Stimulated activated CD4-positive, alpha-beta T cell treated with anti-CD3 and anti-CD28 coated beads, Interleukin-4, amount 100 ng/mL, for 48 hours (primary cell): ENCODE results near the gene PRLHR.
"Not testable (repeated sequence)": the region's sequence is repeated elsewhere in the genome, so short reads cannot be mapped to it uniquely, and the experiment has no call there.

Source experiments
- DNase-seq, 2 donors: peaks; one replicate each; pipeline ENCODE4 v3.0.0-alpha.2; 2020; ENCODE audit warnings: low read depth in 2 of 2

The PRLHR gene

DNA sequence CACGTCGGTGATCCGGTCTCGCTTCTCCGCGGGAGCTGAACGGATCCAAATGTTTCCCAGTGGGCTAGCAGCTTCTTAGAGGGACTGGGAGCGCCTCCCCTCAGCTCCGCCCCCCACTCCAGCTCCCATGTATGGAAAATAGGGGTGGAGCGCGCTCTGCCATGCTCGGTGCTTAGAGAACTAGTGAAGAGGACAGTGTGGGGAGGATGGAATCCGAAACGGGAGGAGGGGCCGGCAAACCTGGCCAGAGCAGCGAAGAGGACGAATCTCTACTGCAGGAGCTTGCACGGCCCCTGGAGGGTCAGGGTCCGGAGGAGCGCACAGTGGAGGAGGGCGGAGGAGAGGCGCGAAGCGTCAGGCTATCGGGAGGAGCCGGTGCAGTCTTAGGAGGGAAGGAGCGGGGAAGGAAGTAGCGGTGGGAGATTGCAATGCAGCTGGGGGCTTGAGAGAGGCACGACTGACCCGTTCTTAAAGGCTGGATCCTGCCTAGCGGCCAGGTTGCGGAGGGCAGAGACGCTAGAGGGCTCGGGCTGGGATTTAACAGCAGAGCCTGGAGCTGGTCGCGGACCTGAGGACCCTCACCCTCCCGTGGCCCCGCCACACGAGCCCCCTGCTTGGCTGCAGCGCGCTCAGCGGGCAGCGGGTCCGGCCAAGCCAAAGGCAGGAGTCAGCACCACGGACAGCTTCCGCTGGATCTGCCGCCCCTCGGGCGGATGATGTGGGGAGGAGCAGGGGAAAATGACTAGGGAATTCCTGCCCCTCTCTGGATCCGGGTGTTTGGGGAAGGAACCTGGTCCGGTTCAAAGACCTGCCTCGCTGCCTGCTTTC lies at the start of gene PRLHR:
PRLHR (minus strand) TSS at position 51 of the 828 bp plus-strand sequence. CDS start 404 bp downstream, outside the sequence.
- no peak for DNase-seq

DNA sequence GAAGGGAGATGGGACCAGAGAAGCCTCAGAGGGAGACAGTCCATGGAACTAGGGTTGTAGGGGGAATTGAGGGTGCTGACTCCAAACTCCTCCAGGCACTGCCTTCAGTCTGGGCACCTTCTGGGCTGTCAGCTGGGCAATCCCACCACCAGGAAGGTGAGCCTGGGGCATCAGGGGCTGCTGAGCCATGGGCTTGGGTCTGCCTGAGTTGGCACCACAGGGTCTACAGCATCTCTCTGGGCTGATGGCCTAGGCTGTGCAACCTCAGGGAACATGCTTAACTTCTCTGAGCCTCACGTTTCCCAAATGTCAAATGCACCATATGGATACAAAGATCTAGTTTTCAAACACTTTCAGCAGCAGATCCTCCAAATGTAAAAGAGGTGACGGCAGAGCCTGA lies 46.8 kb upstream of the PRLHR start:
- DNase-seq: no peak

DNA sequence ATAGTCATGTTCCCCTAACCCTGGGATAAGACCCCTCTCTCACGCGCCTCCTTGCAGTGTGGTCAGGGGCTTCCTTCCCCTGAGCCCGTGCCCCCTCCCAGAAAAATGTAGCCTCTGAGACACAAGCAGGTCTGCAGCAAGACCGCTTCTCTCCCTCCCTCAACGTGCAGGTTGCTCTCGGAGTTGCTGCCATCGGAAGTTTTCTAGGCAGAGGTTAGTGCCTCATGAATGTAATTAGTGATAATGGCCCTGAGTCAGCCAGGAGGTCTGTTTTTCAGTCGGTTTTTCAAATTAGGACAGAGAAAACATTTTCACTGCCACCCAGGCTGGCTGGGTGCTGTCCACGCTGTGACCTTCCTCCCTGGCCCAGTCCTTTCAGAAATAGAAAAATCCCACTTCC lies 43.2 kb upstream of the PRLHR start:
- no peak for DNase-seq

GRCh38 chr10:118635674-118636402 lies 40.4 kb upstream of the PRLHR start:
- DNase-seq: no peak

DNA sequence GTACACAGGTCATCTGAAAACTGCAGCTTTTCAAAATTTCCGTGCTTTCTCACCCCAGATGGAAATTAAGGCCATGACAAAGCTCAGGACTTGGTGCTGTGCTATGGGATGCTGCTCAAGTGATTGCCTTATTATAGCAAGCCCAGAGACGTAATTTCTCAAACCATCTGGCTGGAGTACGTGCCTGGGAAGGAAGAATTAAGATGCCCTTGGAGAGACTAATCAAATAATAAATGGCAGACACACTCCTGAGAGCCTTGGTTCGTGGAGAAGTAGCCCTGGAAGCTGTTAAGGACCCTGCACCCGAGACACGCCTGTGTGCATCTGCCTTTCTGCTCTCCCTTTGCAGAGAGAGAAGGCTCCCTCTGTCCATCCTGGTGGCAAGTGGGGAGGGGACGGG lies 38.3 kb upstream of the PRLHR start:
- DNase-seq: no peak

- DNase-seq: no peak
These were observed 33.8 kb upstream of the PRLHR start for GRCh38 chr10:118629211-118629610.

- no peak for DNase-seq
These were observed 32.9 kb upstream of the PRLHR start for GRCh38 chr10:118628397-118628796.

DNA sequence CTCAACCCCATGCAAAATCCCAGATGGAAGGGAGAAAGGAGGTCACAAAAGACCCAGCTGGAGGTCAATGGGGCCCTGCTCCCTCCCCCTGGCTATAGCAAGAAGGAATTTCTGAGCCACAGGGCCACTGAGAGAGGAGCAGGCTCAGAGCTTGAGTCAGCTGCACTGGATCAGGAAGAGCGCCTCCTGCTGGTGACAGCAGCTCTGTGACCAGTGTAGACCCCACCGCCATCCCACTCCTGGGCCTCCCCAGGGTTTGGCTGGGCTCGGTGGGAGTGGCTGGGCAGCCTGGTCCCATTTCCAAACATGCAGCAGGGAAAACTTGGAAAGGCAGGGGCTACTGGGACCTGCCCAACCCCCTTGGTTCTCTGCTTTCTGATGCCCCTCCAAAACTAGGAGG lies 31.5 kb upstream of the PRLHR start:
- no peak for DNase-seq

GRCh38 chr10:118625504-118625903 lies 30.1 kb upstream of the PRLHR start:
- no peak for DNase-seq

DNA sequence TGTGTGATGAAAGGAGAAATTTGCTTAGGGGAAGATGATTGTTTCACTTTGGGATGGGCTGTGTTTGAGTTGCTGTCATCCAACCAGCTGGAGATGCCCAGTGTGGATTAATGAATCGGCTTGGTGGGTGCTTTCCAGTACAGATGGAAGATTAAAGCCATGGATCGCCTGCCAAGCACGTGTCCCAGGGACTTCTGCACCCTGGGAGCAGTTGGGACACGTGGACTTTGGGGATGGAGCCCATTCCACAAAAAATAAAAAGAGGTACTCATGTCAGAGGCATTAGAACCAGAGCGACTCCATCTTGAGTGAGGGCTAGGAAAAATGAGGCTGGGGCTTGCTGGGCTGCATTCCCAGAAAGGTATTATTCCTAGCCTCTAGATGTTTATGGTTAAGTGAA lies 29.3 kb upstream of the PRLHR start:
- DNase-seq: no peak

DNA sequence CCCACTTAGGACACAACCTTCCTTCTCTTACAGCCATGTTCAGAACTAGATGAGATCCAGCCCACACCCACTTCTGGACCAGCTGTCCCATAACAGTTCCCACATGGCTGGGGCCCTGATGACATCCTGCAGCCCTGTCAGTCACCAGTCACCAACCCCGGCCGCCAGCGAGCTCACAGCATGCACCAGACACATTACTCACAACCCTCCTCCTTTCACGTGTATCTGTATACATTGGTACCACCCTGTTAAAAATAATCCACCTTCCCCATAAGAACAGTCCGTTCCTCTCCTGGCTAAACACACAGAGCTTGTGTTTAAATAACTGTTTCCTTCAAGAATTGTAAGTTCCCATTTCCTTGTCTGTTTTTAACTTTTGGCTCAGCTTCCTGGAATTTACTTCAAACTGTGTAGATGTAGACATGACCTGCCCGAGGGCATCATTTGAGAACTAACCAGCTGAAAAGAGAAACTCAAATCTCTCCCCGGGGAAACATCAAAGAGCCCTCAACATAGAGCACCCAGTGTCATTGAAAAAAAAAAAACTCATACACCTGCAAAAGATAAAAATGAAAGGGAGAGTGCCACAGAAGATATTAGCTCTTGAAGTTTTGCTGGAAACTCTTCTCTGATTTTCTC lies 26.0 kb upstream of the PRLHR start:
- DNase-seq: peak; percentile 5 to 19

DNA sequence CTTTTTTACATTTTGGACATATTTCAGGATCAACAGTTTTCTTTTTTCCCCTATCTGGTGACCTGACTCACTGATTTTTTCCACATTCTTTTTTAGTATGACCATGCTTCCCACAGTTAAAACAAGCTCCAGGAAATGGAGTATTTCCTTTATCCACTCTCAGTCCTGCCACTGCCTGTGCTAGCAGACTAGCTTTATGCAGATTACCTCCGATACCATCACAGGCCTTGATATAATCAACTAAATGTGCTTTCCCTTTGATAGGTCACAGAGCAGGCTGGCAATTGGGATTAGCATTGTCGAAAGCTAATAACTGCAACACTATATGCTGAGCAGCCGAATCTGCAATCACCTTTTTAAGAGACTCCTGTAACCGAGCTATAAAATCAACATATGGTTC lies 18.4 kb upstream of the PRLHR start:
- DNase-seq: not testable (repeated sequence)

DNA sequence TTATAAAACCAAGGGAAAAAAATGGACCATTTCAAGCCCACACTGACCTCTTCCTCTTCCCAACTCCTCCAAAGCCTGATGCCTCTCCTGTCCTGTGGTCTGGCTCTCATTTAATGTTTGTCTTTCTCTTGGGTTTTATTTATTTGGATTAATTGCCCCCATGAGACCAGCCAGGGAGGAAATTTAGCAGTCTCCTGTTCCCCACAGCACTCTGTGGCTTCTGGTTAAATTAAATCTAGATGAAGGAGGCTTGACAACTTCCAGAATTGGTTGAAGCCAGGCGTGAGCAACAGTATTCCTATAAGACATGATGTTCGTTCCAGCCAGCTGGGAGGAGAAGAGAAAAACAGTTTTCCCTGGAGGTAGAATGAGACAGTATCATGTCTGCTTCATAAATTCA lies 15.1 kb upstream of the PRLHR start:
- DNase-seq: no peak

GRCh38 chr10:118607768-118608354 lies 12.4 kb upstream of the PRLHR start:
- no peak for DNase-seq

DNA sequence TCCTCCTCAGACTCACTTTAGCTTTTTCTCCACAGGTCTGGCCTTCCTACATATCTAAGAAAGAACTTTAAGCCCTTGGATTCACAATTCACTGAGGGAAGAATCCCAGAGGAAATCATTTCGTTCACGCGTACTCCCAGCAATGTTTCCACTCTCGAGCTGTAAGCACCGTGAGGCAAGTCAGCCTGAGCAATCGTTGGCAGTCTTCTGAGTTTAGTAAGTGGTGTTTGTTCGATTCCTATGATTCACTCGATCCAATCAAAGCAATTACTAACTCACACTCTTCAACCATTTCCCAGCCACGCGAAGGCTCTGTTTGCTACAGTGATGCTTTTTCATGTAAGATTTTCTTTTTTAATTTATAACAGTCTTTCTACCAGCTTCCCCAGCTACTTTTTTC lies 10.2 kb upstream of the PRLHR start:
- no peak for DNase-seq

DNA sequence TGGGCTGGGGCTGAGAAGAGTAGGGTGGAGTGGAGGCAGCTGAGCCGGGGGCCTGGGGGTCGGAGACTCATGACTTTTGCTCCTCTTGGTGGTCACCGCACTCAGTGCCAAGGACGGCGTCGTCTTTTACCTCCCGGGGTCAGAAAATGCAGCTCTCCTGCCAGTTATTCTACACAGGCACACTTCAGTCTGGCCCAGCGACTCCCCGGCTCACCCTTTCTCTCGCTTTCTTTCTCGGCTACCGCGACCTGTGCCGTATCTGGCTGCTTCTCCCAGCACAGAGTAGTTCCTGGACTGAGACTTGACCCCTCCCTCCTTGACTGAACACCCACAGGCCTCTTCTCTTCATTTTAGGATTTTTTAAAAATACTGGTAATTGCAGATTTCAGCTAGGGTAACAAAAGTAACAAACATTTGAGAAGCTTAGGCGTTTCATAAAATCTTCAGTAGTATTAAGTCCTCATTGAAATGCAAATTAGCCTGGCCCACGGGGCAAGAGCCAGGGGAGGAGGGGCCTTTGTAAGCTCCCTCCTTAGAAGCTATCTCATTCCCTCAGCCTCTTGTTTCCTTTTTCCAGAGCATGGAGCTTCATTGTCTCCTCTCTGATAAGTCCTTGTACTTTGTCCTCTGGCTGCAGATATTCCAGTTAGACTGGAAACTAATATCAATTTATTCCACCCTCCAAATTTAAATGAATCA lies 1.1 kb upstream of the PRLHR start:
- no peak for DNase-seq

DNA sequence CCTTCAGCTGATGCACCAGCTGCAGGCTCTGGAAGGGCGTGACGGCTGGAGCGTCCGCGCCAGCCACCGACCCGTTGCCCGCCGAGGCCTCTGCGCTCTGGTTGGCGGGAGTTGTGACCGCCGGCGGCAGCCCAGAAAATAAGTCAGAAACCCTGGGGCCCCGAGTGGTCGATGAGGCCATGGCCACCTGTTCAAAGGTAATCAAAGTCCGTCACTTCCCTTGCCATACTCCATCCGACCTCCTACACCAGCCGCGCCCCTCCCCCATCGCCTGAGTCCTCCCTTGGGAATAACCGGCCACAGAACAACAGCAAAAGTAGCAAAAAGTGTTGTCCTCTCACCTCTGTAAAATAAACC lies 406 bp downstream of the PRLHR start:
- DNase-seq: no peak

DNA sequence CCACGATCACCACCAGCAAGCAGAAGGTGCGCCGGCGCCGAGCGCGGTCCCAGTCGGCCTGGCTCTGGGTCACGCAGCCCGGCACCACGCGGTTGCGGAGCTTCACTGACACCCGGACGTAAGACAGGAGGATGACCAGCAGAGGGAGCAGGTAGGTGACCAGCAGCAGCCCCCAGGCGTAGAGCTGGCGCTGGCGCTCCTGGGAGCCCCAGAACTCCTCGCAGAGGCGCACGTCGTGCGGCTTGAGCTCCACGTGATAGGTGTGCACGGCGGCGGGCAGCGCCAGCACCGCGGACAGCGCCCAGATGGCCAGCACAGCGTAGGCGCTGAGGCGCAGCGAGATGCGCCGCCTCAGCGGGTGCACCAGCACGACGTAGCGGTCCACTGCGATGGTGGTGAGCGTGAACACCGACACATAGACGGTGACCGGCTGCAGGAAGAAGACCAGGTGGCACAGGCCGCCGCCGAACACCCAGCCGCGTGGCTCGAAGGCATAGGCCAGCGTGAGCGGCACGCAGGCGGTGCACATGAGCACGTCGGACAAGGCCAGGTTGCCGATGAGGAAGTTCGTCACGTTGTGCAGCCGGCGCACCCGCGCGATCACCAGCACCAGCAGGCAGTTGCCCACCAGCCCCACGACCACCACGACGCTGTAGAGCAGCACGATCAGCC lies 920 bp downstream of the PRLHR start:
- DNase-seq: peak; percentile 3 to 24

DNA sequence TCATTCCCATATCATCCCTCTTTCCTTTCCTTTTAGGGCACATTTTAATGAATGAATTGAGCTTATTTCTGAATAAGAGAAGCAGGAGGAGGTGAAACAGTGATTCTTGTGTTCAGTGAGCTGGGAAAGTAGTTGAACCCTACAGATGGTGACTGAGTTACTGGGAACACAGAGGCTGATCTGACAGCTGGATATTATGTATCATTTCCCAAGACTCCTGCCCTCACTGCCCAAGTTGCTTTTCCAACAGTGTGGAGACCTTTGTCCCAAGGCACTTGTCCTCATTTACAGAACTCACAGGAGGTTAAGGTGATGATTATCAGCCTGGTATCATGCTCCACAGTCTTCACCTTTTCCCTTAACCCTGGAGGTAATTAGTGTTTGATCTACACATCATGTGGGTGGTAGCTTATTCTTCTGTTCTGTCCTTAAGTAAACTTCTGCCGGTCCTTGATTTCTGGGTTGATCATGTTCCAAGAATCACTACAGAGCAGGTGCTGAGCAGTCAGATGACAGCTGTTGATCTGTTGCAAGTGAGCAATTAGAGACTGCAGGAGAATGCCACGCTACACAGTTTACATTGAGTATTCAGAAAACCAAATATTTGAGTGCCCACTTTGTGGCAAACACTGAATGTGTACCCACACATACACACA lies 2.6 kb downstream of the PRLHR start:
- DNase-seq: no peak

DNA sequence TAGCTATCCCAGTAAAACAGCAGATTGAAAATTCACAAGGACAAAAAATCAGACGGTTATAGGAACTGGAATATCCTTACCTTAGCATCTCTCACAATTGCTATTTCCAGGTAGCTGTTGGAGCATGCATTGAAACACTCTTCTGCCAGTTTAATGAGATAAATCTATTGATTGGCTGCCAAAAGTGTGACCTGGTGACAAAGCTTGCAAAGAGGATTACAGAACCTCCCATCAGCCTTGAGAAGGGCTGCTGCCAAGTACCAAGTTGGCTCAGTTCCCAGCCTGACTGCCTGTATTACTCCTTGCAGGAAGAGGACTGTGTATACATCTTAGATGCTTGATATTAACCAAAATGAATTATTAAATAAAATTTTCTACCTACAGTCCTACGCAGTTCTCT lies 5.1 kb downstream of the PRLHR start:
- DNase-seq: no peak
